GM21528 (cell line): ENCODE measurements around the gene MSH6.

ENCODE experiments used
- ATAC-seq: cut with Tn5 transposase; IDR thresholded peaks from one replicate; pipeline ENCODE4 v1.9.1; 2021; ENCODE audit warnings: mild to moderate bottlenecking, moderate library complexity; ENCODE audit not compliant: unreplicated experiment, low FRiP score

Gene MSH6

GRCh38 chr2:47778698-47779425, 4.1 kb upstream of the MSH6 start:
- no peak for ATAC-seq

GRCh38 chr2:47779426-47779790, 3.5 kb upstream of the MSH6 start:
- ATAC-seq, result no peak

- no peak for ATAC-seq
These were observed 619 bp upstream of the MSH6 start for GRCh38 chr2:47782381-47782670.

- ATAC-seq, result peak; percentile 29
These were observed 774 bp downstream of the MSH6 start for GRCh38 chr2:47783486-47784351.

GRCh38 chr2:47784352-47784851, 1.5 kb downstream of the MSH6 start:
- no peak for ATAC-seq

GRCh38 chr2:47785986-47786385, 3.0 kb downstream of the MSH6 start:
- no peak for ATAC-seq

- ATAC-seq, result no peak
These were observed 13.2 kb downstream of the MSH6 start for GRCh38 chr2:47796090-47796697.

- no peak for ATAC-seq
These were observed 15.7 kb downstream of the MSH6 start for GRCh38 chr2:47798631-47799030.

- ATAC-seq, result no peak
These were observed 16.2 kb downstream of the MSH6 start for GRCh38 chr2:47799031-47799609.

- ATAC-seq, result no peak
These were observed 18.2 kb downstream of the MSH6 start for GRCh38 chr2:47801118-47801517.

- ATAC-seq, result no peak
These were observed 20.4 kb downstream of the MSH6 start for GRCh38 chr2:47803363-47803762.

- no peak for ATAC-seq
These were observed 20.8 kb downstream of the MSH6 start for GRCh38 chr2:47803770-47804169.

- ATAC-seq, result no peak
These were observed 22.9 kb downstream of the MSH6 start for GRCh38 chr2:47805850-47806249.

GRCh38 chr2:47808614-47809013, 25.7 kb downstream of the MSH6 start:
- ATAC-seq, result no peak

- no peak for ATAC-seq
These were observed 27.0 kb downstream of the MSH6 start for GRCh38 chr2:47809903-47810302.

GRCh38 chr2:47810850-47811249, 27.9 kb downstream of the MSH6 start:
- no peak for ATAC-seq

GRCh38 chr2:47811668-47812067, 28.7 kb downstream of the MSH6 start:
- ATAC-seq, result no peak

- no peak for ATAC-seq
These were observed 32.8 kb downstream of the MSH6 start for GRCh38 chr2:47815764-47816163.

GRCh38 chr2:47818777-47819176, 35.8 kb downstream of the MSH6 start:
- no peak for ATAC-seq

- no peak for ATAC-seq
These were observed 36.9 kb downstream of the MSH6 start for GRCh38 chr2:47819834-47820233.

- no peak for ATAC-seq
These were observed 39.6 kb downstream of the MSH6 start for GRCh38 chr2:47822518-47822917.
